Thymus (tissue), 11 donors: ENCODE results near the gene SPATA2. TPM values are rescaled to one million over a fixed set of nuclear protein-coding genes. Genes with fewer than 3 reads are reported as not detected.
A peak's percentile ranks its signal among the peaks of the same experiment; 100 is the strongest.
"Not testable (repeated sequence)": the region's sequence is repeated elsewhere in the genome, so short reads cannot be mapped to it uniquely, and the experiment has no call there.

ENCODE experiments used
- DNase-seq, 9 donors: peaks; one replicate each; pipeline ENCODE4 v3.0.0-alpha.2; 2013; ENCODE audit warnings: low spot score in 9 of 9, low read depth in 6 of 9, missing footprints in 1 of 9
- H3K27ac ChIP-seq, 2 donors: one replicate each; pipeline ENCODE4 v1.5.1; 2013; ENCODE audit warnings: control low read depth in 1 of 2, low read depth in 1 of 2, low read length in 1 of 2, mild to moderate bottlenecking in 1 of 2, moderate library complexity in 1 of 2
- H3K27me3 ChIP-seq, 2 donors: one replicate each; pipeline ENCODE4 v1.5.1; 2013; ENCODE audit warnings: low read length in 1 of 2; ENCODE audit not compliant: control insufficient read depth in 2 of 2, insufficient read depth in 1 of 2
- H3K36me3 ChIP-seq, 2 donors: one replicate each; pipeline ENCODE4 v1.5.1; 2013; ENCODE audit warnings: low read length in 1 of 2, mild to moderate bottlenecking in 1 of 2, moderate library complexity in 1 of 2; ENCODE audit not compliant: control insufficient read depth in 2 of 2, insufficient read depth in 2 of 2
- H3K4me1 ChIP-seq, 2 donors: one replicate each; pipeline ENCODE4 v1.5.1; 2013; ENCODE audit warnings: low read length in 2 of 2; ENCODE audit not compliant: control insufficient read depth in 2 of 2, insufficient read depth in 2 of 2
- H3K4me3 ChIP-seq, 2 donors: one replicate each; pipeline ENCODE4 v1.5.1; 2013; ENCODE audit warnings: low read length in 2 of 2, control low read depth in 1 of 2, mild to moderate bottlenecking in 1 of 2
- H3K9me3 ChIP-seq, 2 donors: one replicate each; pipeline ENCODE4 v1.5.1; 2013; ENCODE audit warnings: low read length in 1 of 2, mild to moderate bottlenecking in 1 of 2; ENCODE audit not compliant: control insufficient read depth in 2 of 2, insufficient read depth in 1 of 2
- WGBS: extraction: QIAGEN DNeasy Blood & Tissue Kit; methylation state at CpG from one replicate; pipeline ENCODE4 v1.1.7; 2013; 5-methylcytosine and 5-hydroxymethylcytosine counted together
- polyA plus RNA-seq: library from polyadenylated mRNA; stranded (reverse); fragments of 200-250 nt; gene quantifications from one replicate; pipeline ENCODE4 v1.2.3, GENCODE V29; 2013
- total RNA-seq: library from RNA; stranded (reverse); fragments of 120-200 nt; gene quantifications from one replicate; pipeline ENCODE4 v1.2.4, GENCODE V29; 2013
- donor health status: healthy.

Gene SPATA2
- total and polyA plus RNA-seq, 2 donors, result 1.7 to 3.3 TPM

GRCh38 chr20:49868964-49869363 lies 46.4 kb downstream of the SPATA2 start:
- Histone ChIP-seq H3K36me3 (peaks cover 31 to 46% of the 10 kb centered on the region in 2 donors), H3K4me1 (no peaks in the 10 kb centered on the region), H3K27ac (no peak overlapping the region), H3K4me3 (no peak overlapping the region), H3K27me3 (no peaks in the 10 kb centered on the region), H3K9me3 (no peaks in the 10 kb centered on the region)
- WGBS, result 84% methylated on average over 5 of the region's 5 CpGs
- no peak for DNase-seq

- Histone ChIP-seq H3K9me3 (no peaks in the 10 kb centered on the region), H3K27me3 (no peaks in the 10 kb centered on the region), H3K36me3 (peaks cover 31 to 42% of the 10 kb centered on the region in 2 donors), H3K4me3 (no peak overlapping the region), H3K4me1 (no peaks in the 10 kb centered on the region), H3K27ac (peak overlapping the region in 1 of 2 donors; percentile 26)
- 96% methylated on average over 3 of the region's 3 CpGs for WGBS
- no peak for DNase-seq
Observed at GRCh38 chr20:49868538-49868937, 46.8 kb downstream of the SPATA2 start.

- peak overlapping the region in 1 of 2 donors; percentile 8 for H3K27ac ChIP-seq
- WGBS, result 91% methylated on average over 9 of the region's 9 CpGs
- peaks cover 28 to 42% of the 10 kb centered on the region in 2 donors for H3K36me3 ChIP-seq
- H3K27me3 ChIP-seq, result no peaks in the 10 kb centered on the region
- no peak overlapping the region for H3K4me3 ChIP-seq
- H3K9me3 ChIP-seq, result no peaks in the 10 kb centered on the region
- DNase-seq, result no peak
- no peaks in the 10 kb centered on the region for H3K4me1 ChIP-seq
Observed at GRCh38 chr20:49867453-49868215, 47.7 kb downstream of the SPATA2 start.

GRCh38 chr20:49866051-49866450 lies 49.3 kb downstream of the SPATA2 start:
- Histone ChIP-seq H3K27ac (peak overlapping the region in 1 of 2 donors; percentile 58), H3K27me3 (no peaks in the 10 kb centered on the region), H3K9me3 (no peaks in the 10 kb centered on the region), H3K4me1 (no peaks in the 10 kb centered on the region), H3K4me3 (no peak overlapping the region), H3K36me3 (peaks cover 26 to 47% of the 10 kb centered on the region in 2 donors)
- 95% methylated on average over 8 of the region's 8 CpGs for WGBS
- no peak for DNase-seq

- no peaks in the 10 kb centered on the region for H3K27me3 ChIP-seq
- DNase-seq, result no peak
- H3K9me3 ChIP-seq, result no peaks in the 10 kb centered on the region
- no peaks in the 10 kb centered on the region for H3K4me1 ChIP-seq
- H3K36me3 ChIP-seq, result peaks cover 26 to 46% of the 10 kb centered on the region in 2 donors
- WGBS, result 93% methylated on average over 7 of the region's 7 CpGs
- H3K4me3 ChIP-seq, result no peak overlapping the region
- H3K27ac ChIP-seq, result no peak overlapping the region
Observed at GRCh38 chr20:49865559-49865958, 49.8 kb downstream of the SPATA2 start.

- H3K4me3 ChIP-seq, result no peak overlapping the region
- H3K27me3 ChIP-seq, result no peaks in the 10 kb centered on the region
- DNase-seq, result no peak
- H3K4me1 ChIP-seq, result peaks cover 0 to 3% of the 10 kb centered on the region in 2 donors
- H3K9me3 ChIP-seq, result no peaks in the 10 kb centered on the region
- WGBS, result 98% methylated on average over 6 of the region's 6 CpGs
- H3K36me3 ChIP-seq, result peaks cover 26 to 42% of the 10 kb centered on the region in 2 donors
- H3K27ac ChIP-seq, result no peak overlapping the region
Observed at GRCh38 chr20:49863666-49864065, 51.7 kb downstream of the SPATA2 start.

- WGBS, result 94% methylated on average over 6 of the region's 6 CpGs
- Histone ChIP-seq H3K36me3 (peaks cover 21 to 36% of the 10 kb centered on the region in 2 donors), H3K27me3 (no peaks in the 10 kb centered on the region), H3K27ac (no peak overlapping the region), H3K9me3 (no peaks in the 10 kb centered on the region), H3K4me1 (peaks cover 0 to 3% of the 10 kb centered on the region in 2 donors), H3K4me3 (no peak overlapping the region)
- no peak for DNase-seq
Observed at GRCh38 chr20:49862607-49863200, 52.6 kb downstream of the SPATA2 start.

- 96% methylated on average over 3 of the region's 3 CpGs for WGBS
- peaks cover 28 to 38% of the 10 kb centered on the region in 2 donors for H3K36me3 ChIP-seq
- not testable (repeated sequence) for H3K9me3 ChIP-seq, DNase-seq, H3K27me3 ChIP-seq, H3K27ac ChIP-seq, H3K4me3 ChIP-seq, H3K4me1 ChIP-seq
Observed at GRCh38 chr20:49861232-49861631, 54.1 kb downstream of the SPATA2 start.

- Histone ChIP-seq H3K9me3 (no peaks in the 10 kb centered on the region), H3K27ac (no peak overlapping the region), H3K4me1 (peaks cover 0 to 3% of the 10 kb centered on the region in 2 donors), H3K4me3 (no peak overlapping the region), H3K36me3 (peaks cover 21 to 34% of the 10 kb centered on the region in 2 donors), H3K27me3 (no peaks in the 10 kb centered on the region)
- no peak for DNase-seq
Observed at GRCh38 chr20:49859807-49860206, 55.5 kb downstream of the SPATA2 start.
